GM18507 (cell line): ENCODE data around the gene SLC24A5.

Source experiments
- DNase-seq: peaks from one replicate; pipeline ENCODE4 v3.0.0; 2011; ENCODE audit warnings: low read depth; ENCODE audit not compliant: insufficient read length; ENCODE audit errors: extremely low spot score
- FAIRE-seq: peaks from 2 replicates; lab custom pipeline; 2011; peaks lifted over from hg19 to GRCh38; lab: Jason Lieb, UNC

The SLC24A5 gene

GRCh38 chr15:48109212-48109611, 11.6 kb upstream of the SLC24A5 start:
- no peak for DNase-seq
- FAIRE-seq = no peak

- DNase-seq = no peak
- no peak for FAIRE-seq
Measured at GRCh38 chr15:48109856-48110531, 10.8 kb upstream of the SLC24A5 start.

GRCh38 chr15:48112242-48112641, 8.5 kb upstream of the SLC24A5 start:
- no peak for DNase-seq
- no peak for FAIRE-seq

- no peak for DNase-seq
- no peak for FAIRE-seq
Measured at GRCh38 chr15:48119277-48119676, 1.5 kb upstream of the SLC24A5 start.

GRCh38 chr15:48121849-48122248, 1.1 kb downstream of the SLC24A5 start:
- no peak for FAIRE-seq

GRCh38 chr15:48126667-48127355, 6.0 kb downstream of the SLC24A5 start:
- FAIRE-seq = no peak

More at GRCh38 chr15:48121849-48122248, 1.1 kb downstream of the SLC24A5 start:
- DNase-seq = no peak

GRCh38 chr15:48131324-48131723, 10.5 kb downstream of the SLC24A5 start:
- no peak for FAIRE-seq
- no peak for DNase-seq

More at GRCh38 chr15:48126667-48127355, 6.0 kb downstream of the SLC24A5 start:
- no peak for DNase-seq

GRCh38 chr15:48132874-48133273, 12.1 kb downstream of the SLC24A5 start:
- DNase-seq (no peak), FAIRE-seq (no peak)

GRCh38 chr15:48143856-48144255, 23.1 kb downstream of the SLC24A5 start:
- FAIRE-seq (no peak), DNase-seq (no peak)

GRCh38 chr15:48144889-48145288, 24.1 kb downstream of the SLC24A5 start:
- FAIRE-seq = peak; percentile 29
- no peak for DNase-seq

- DNase-seq = no peak
- no peak for FAIRE-seq
Measured at GRCh38 chr15:48145923-48146322, 25.1 kb downstream of the SLC24A5 start.

- no peak for FAIRE-seq
- no peak for DNase-seq
Measured at GRCh38 chr15:48147358-48147757, 26.6 kb downstream of the SLC24A5 start.

GRCh38 chr15:48149858-48150257, 29.1 kb downstream of the SLC24A5 start:
- FAIRE-seq = no peak
- DNase-seq = no peak

GRCh38 chr15:48153526-48153925, 32.7 kb downstream of the SLC24A5 start:
- FAIRE-seq (no peak), DNase-seq (no peak)

- DNase-seq (no peak), FAIRE-seq (no peak)
Measured at GRCh38 chr15:48168616-48169015, 47.8 kb downstream of the SLC24A5 start.

- no peak for FAIRE-seq
- DNase-seq = no peak
Measured at GRCh38 chr15:48170981-48171380, 50.2 kb downstream of the SLC24A5 start.

- FAIRE-seq = peak; percentile 62
Measured at GRCh38 chr15:48175126-48175525, 54.3 kb downstream of the SLC24A5 start.

GRCh38 chr15:48176112-48176511, 55.3 kb downstream of the SLC24A5 start:
- FAIRE-seq (no peak), DNase-seq (no peak)

More at GRCh38 chr15:48175126-48175525, 54.3 kb downstream of the SLC24A5 start:
- DNase-seq = no peak

- DNase-seq (no peak), FAIRE-seq (no peak)
Measured at GRCh38 chr15:48176957-48177356, 56.2 kb downstream of the SLC24A5 start.

- no peak for DNase-seq
- FAIRE-seq = peak; percentile 85
Measured at GRCh38 chr15:48177383-48177765, 56.6 kb downstream of the SLC24A5 start.
